Activated CD4-positive, CD25-positive, alpha-beta regulatory T cell (primary cell): Measurements from ENCODE around the gene PLEKHA5.
"Not testable (repeated sequence)": the region's sequence is repeated elsewhere in the genome, so short reads cannot be mapped to it uniquely, and the experiment has no call there.

ENCODE experiments used
- DNase-seq, 4 experiments: peaks; one replicate each; lab custom pipeline; 2025; lab: John Stamatoyannopoulos, UW

PLEKHA5 gene

DNA sequence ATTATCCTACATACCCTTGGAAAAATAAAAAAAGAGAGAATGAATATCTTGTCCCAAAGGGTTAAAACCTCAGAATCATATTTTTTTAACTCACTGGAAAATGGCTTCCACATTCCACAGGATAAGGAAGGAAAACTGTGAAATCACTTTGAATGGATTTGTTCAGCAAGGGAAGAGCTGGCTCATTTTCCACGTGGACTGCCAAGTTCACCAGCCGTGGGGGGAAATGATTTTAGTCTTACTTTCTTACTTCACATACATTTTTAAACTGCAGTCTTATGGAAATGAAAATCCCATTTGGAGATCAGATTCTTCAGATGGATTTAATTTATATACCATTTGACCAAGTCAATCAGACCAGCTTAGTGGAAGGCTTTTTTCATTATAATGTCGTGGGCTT lies 279.8 kb downstream of the PLEKHA5 start:
- DNase-seq = no peak

DNA sequence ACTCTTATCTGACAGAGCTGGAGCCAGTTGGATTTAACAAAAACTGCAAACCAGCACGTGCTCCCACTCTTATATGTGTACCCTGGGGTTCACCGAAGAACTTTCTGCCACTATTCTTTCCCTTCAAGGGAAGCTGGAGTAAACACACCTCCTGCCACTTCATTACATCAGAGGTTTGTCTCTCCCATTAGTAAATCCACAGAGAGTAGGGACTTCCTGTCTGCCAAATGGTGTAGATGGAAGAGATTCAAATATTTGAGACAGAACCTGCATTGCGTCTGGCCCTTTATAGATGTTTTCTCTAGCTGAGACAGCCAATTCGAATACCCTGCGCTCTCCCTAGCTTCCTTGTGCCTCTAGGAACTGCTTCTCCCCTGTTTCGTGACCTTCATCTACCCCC lies 280.7 kb downstream of the PLEKHA5 start:
- DNase-seq = no peak

- DNase-seq = no peak
These were observed 281.2 kb downstream of the PLEKHA5 start for GRCh38 chr12:19410629-19411185.

GRCh38 chr12:19411234-19412204 lies 282.0 kb downstream of the PLEKHA5 start:
- DNase-seq = no peak

- DNase-seq = no peak
These were observed 283.3 kb downstream of the PLEKHA5 start for GRCh38 chr12:19412844-19413243.

GRCh38 chr12:19413582-19413981 lies 284.0 kb downstream of the PLEKHA5 start:
- DNase-seq = not testable (repeated sequence)

GRCh38 chr12:19415563-19415962 lies 286.0 kb downstream of the PLEKHA5 start:
- no peak for DNase-seq

- no peak for DNase-seq
These were observed 289.6 kb downstream of the PLEKHA5 start for GRCh38 chr12:19419086-19419485.

DNA sequence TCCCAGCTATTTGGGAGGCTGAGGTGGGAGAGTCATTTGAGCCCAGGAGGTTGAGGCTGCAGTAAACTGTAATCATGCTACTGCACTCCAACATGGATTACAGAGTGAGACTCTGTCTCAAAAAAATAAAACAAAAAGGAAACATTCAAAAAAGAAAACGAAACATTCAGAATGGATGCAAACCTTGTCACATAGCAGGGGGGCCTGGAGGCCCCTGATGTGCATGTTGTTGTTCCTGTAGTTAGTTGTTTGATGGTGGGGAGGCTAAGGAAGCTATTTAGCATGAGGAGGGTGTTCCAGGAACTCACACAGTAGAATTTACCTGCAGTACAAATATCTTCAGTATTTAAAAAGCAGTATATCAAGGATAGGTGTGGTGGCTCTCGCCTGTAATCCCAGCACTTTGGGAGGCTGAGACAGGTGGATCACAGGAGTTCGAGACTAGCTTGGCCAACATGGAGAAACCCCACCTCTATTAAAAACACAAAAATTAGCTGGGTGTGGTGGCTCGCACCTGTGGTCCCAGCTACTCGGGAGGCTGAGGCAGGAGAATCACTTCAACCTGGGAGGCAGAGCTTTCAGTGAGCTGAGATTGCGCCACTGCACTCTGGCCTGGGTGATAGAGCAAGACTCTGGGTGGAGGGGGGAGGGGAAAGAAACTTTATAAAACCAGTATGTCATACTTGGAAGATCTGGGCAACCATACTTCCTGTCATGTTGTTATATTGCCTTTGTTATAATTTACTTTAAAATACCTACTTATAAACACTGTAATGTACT lies 292.2 kb downstream of the PLEKHA5 start:
- DNase-seq = no peak

- no peak for DNase-seq
These were observed 293.8 kb downstream of the PLEKHA5 start for GRCh38 chr12:19423166-19423930.
